KMS-11 (cell line): Measurements from ENCODE around the gene AGR3.

Experiments used
- H2AFZ ChIP-seq: fragments of 200-600 bp; sonication (generic); 2 replicates; pipeline ENCODE4 v1.6.1; 2016; ENCODE audit warnings: antibody characterized with exemption, mixed run types, low read depth
- H3K27ac ChIP-seq: fragments of 200-600 bp; sonication (generic); 2 replicates; pipeline ENCODE4 v1.6.1; 2016; ENCODE audit warnings: mild to moderate bottlenecking, mixed run types
- H3K27me3 ChIP-seq: fragments of 200-600 bp; sonication (generic); 2 replicates; pipeline ENCODE4 v1.6.1; 2017; ENCODE audit warnings: mild to moderate bottlenecking, low read depth, mixed run types, moderate library complexity; ENCODE audit not compliant: insufficient read depth
- H3K36me3 ChIP-seq: fragments of 200-600 bp; sonication (generic); 2 replicates; pipeline ENCODE4 v1.6.1; 2017; ENCODE audit warnings: mild to moderate bottlenecking, mixed run types; ENCODE audit not compliant: insufficient read depth
- H3K4me1 ChIP-seq: fragments of 200-600 bp; sonication (generic); 2 replicates; pipeline ENCODE4 v1.6.1; 2016; ENCODE audit warnings: mild to moderate bottlenecking, low read depth, mixed run types; ENCODE audit not compliant: poor library complexity, severe bottlenecking
- H3K4me2 ChIP-seq: fragments of 200-600 bp; sonication (generic); 2 replicates; pipeline ENCODE4 v1.7.0; 2016; ENCODE audit warnings: mild to moderate bottlenecking, mixed run types
- H3K4me3 ChIP-seq: fragments of 200-600 bp; sonication (generic); IDR thresholded peaks from 2 replicates; pipeline ENCODE4 v1.6.1; 2017; ENCODE audit warnings: low read depth, low read length, mixed read lengths; ENCODE audit not compliant: insufficient read depth
- H3K79me2 ChIP-seq: fragments of 200-600 bp; sonication (generic); 2 replicates; pipeline ENCODE4 v1.6.1; 2016; ENCODE audit warnings: low read depth, mixed run types; ENCODE audit not compliant: insufficient read depth
- H3K9ac ChIP-seq: fragments of 200-600 bp; sonication (generic); 2 replicates; pipeline ENCODE4 v1.6.1; 2016; ENCODE audit warnings: mild to moderate bottlenecking, mixed run types
- H4K20me1 ChIP-seq: fragments of 200-600 bp; sonication (generic); 2 replicates; pipeline ENCODE4 v1.6.1; 2016; ENCODE audit warnings: mild to moderate bottlenecking, mixed run types; ENCODE audit not compliant: insufficient read depth
- CTCF ChIP-seq: fragments of 200-600 bp; sonication (generic); conservative IDR thresholded peaks from 2 replicates; pipeline ENCODE4 v1.6.1; 2017; ENCODE audit warnings: low read depth, mild to moderate bottlenecking, antibody characterized with exemption, low read length, moderate library complexity, mixed read lengths

Gene AGR3

GRCh38 chr7:16812542-16813231 is 69.1 kb downstream of the AGR3 start:
- no peak for TF ChIP-seq CTCF
- Histone ChIP-seq H3K4me1 (no peaks in the 10 kb centered on the region), H3K79me2 (no peaks in the 10 kb centered on the region), H3K36me3 (no peaks in the 10 kb centered on the region), H3K4me2 (no peak overlapping the region), H3K4me3 (no peak overlapping the region), H3K27ac (no peak overlapping the region), H2AFZ (no peak overlapping the region), H3K27me3 (no peaks in the 10 kb centered on the region), H4K20me1 (no peaks in the 10 kb centered on the region), H3K9ac (no peak overlapping the region)

- no peaks in the 10 kb centered on the region for H3K4me1 ChIP-seq
- H3K4me2 ChIP-seq, result no peak overlapping the region
- no peak for TF ChIP-seq CTCF
- H3K27ac ChIP-seq, result no peak overlapping the region
- H3K9ac ChIP-seq, result no peak overlapping the region
- no peaks in the 10 kb centered on the region for H4K20me1 ChIP-seq
- no peaks in the 10 kb centered on the region for H3K36me3 ChIP-seq
- H3K27me3 ChIP-seq, result no peaks in the 10 kb centered on the region
- no peak overlapping the region for H2AFZ ChIP-seq
- H3K79me2 ChIP-seq, result no peaks in the 10 kb centered on the region
- H3K4me3 ChIP-seq, result no peak overlapping the region
These were observed 70.2 kb downstream of the AGR3 start for GRCh38 chr7:16811551-16811950.

GRCh38 chr7:16810573-16810972 is 71.2 kb downstream of the AGR3 start:
- no peaks in the 10 kb centered on the region for H3K36me3 ChIP-seq
- no peak overlapping the region for H2AFZ ChIP-seq
- H3K27ac ChIP-seq, result no peak overlapping the region
- no peak overlapping the region for H3K4me2 ChIP-seq
- no peaks in the 10 kb centered on the region for H4K20me1 ChIP-seq
- TF ChIP-seq CTCF, result no peak
- no peaks in the 10 kb centered on the region for H3K79me2 ChIP-seq
- no peak overlapping the region; the same call in 1 of the 2 replicates for H3K9ac ChIP-seq
- no peaks in the 10 kb centered on the region for H3K27me3 ChIP-seq
- no peak overlapping the region for H3K4me3 ChIP-seq
- H3K4me1 ChIP-seq, result no peaks in the 10 kb centered on the region

GRCh38 chr7:16810112-16810511 is 71.7 kb downstream of the AGR3 start:
- no peak overlapping the region for H3K9ac ChIP-seq
- H2AFZ ChIP-seq, result no peak overlapping the region
- H3K4me1 ChIP-seq, result no peaks in the 10 kb centered on the region
- H3K27ac ChIP-seq, result no peak overlapping the region
- H3K36me3 ChIP-seq, result no peaks in the 10 kb centered on the region
- H3K79me2 ChIP-seq, result no peaks in the 10 kb centered on the region
- no peak for TF ChIP-seq CTCF
- no peak overlapping the region for H3K4me2 ChIP-seq
- no peaks in the 10 kb centered on the region for H3K27me3 ChIP-seq
- no peaks in the 10 kb centered on the region for H4K20me1 ChIP-seq
- H3K4me3 ChIP-seq, result no peak overlapping the region
